Measurements from ENCODE around the gene CEP89.
"Not testable (repeated sequence)": the region's sequence is repeated elsewhere in the genome, so short reads cannot be mapped to it uniquely, and the experiment has no call there.

DNA sequence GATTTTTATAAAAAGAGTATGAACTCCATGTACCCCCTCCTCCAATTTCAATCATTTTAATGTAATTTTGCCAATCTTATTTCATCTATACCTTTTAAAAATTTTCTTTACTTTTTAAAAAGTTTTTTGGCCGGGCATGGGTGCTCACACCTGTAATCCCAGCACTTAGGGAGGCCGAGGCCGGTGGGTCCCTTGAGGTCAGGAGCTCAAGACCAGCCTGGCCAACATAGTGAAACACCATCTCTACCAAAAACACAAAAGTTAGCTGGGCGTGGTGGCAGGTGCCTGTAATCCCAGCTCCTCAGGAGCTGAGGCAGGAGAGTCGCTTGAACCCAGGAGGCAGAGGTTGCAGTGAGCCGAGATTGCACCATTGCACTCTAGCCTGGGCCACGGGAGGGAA is 138.4 kb downstream of the CEP89 start:
- not testable (repeated sequence) for TF ChIP-seq CTCF (IDR thresholded peaks at IDR 0.05; ENCODE audit: low read depth, low read length, poor library complexity, severe bottlenecking); EZH2phosphoT487 (IDR thresholded peaks at IDR 0.05; ENCODE audit: borderline replicate concordance, low read length)

Data from DOHH2 (cell line).